ENCODE data around the gene PAOX. TPM values are rescaled to one million over a fixed set of nuclear protein-coding genes. Genes with fewer than 3 reads are reported as not detected.

The PAOX gene
- total RNA-seq, 3 donors from 2014 or later: 7.5 to 9.3 (median 8.3) TPM

DNA sequence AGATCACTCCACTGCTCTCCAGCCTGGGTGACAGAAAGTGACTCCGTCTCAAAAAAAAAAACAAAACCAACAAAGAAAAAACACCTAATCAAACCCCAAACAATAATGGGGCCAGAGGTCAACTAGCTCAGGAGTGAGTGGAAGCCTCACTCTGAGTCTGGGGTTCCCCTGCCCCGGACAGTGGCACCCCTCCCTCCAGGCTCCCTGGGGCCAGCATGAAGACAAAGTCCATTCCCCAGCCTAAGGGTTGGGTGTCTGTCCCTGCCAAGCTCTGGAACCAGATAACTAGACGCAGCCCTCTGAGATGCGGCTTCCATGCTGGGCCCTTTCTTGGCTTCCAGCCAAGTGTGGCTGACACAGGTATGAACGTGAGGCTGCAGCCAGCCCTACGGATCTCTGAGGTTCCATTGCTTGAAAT lies 19.5 kb upstream of the PAOX start:
- no peaks in the 10 kb centered on the region for H3K36me3 ChIP-seq (ENCODE audit: low read depth)
- no peak for TF ChIP-seq CTCF (IDR thresholded peaks at IDR 0.05)
- H3K4me3 ChIP-seq: no peak overlapping the region
- ATAC-seq (peak; percentile 44), DNase-seq (peak in 2 of 3 donors; percentile 79 to 82)
- intact Hi-C loops (cut with DNase I, micrococcal nuclease): no loop called here
- H3K4me1 ChIP-seq (ENCODE audit: low read depth): peaks cover 18% of the 10 kb centered on the region
- no peaks in the 10 kb centered on the region for H3K9me3 ChIP-seq

- ATAC-seq (peak; percentile 23), DNase-seq (peak in 1 of 3 donors; percentile 45)
- intact Hi-C loops (cut with DNase I, micrococcal nuclease): no loop called here
- H3K36me3 ChIP-seq (ENCODE audit: low read depth): no peaks in the 10 kb centered on the region
- H3K9me3 ChIP-seq: no peaks in the 10 kb centered on the region
- no peak overlapping the region for H3K4me3 ChIP-seq
- no peak for TF ChIP-seq CTCF (IDR thresholded peaks at IDR 0.05)
- peaks cover 19% of the 10 kb centered on the region for H3K4me1 ChIP-seq (ENCODE audit: low read depth)
Observed at GRCh38 chr10:133359972-133360610, 19.0 kb upstream of the PAOX start.

DNA sequence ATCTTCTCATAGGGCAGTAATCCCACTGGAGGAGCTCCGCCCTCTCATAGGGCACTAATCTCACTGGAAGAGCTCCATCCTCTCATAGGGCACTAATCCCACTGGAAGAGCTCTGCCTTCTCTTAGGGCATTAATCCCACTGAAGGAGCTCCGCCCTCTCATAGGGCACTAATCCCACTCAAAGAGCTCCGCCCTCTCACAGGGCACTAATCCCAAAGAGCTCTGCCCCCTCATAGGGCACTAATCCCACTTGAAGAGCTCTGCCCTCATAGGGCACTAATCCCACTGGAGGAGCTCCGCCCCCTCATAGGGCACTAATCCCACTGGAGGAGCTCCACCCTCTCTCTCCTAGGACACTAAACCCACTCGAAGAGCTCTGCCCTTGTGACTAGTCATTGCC lies 17.8 kb upstream of the PAOX start:
- no peak for TF ChIP-seq CTCF (IDR thresholded peaks at IDR 0.05)
- H3K4me1 ChIP-seq (ENCODE audit: low read depth): peaks cover 25% of the 10 kb centered on the region
- H3K4me3 ChIP-seq: no peak overlapping the region
- intact Hi-C loops (cut with DNase I, micrococcal nuclease): no loop called here
- no peaks in the 10 kb centered on the region for H3K36me3 ChIP-seq (ENCODE audit: low read depth)
- no peak for ATAC-seq
- no peak for DNase-seq
- no peaks in the 10 kb centered on the region for H3K9me3 ChIP-seq

DNA sequence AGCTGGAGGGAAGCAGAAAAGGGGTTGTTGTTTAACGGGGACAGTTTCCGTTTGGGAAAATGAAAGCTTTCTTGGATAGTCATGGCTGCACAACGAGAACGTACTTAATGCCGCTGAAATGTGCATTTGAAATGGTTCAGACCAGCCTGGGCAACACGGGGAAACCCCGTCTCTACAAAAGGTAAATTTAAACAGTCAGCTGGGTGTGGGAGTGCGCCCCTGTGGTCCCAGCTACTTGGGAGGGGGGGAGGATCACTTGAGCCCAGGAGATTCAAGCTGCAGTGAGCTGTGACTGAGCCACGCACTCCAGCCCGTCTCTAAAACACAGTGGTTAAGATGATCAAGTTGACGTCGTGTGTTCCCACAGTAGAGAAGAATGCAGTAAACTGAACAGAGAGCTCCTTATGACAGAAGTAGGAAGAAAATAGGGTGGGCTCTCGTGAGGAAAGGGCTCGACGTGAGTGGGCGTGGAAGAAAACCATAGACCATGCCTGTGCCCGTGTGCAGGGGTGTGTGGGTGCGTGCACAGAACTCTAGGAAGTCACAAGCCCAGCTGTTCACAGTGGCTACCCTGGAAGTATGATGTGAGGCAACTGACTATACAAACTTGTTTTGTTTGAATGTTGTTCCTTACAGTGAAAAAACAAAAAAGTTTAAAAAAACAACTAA lies 17.2 kb upstream of the PAOX start:
- TF ChIP-seq CTCF (IDR thresholded peaks at IDR 0.05): no peak
- ATAC-seq (no peak), DNase-seq (no peak)
- intact Hi-C loops (cut with DNase I, micrococcal nuclease): no loop called here
- Histone ChIP-seq H3K9me3 (no peaks in the 10 kb centered on the region), H3K4me1 (ENCODE audit: low read depth) (peaks cover 21% of the 10 kb centered on the region), H3K4me3 (no peak overlapping the region), H3K36me3 (ENCODE audit: low read depth) (no peaks in the 10 kb centered on the region)

- H3K4me3 ChIP-seq: no peak overlapping the region
- TF ChIP-seq CTCF (IDR thresholded peaks at IDR 0.05): no peak
- H3K4me1 ChIP-seq (ENCODE audit: low read depth): peaks cover 20% of the 10 kb centered on the region
- no peaks in the 10 kb centered on the region for H3K36me3 ChIP-seq (ENCODE audit: low read depth)
- H3K9me3 ChIP-seq: no peaks in the 10 kb centered on the region
- ATAC-seq (no peak), DNase-seq (no peak)
- intact Hi-C loops (cut with DNase I, micrococcal nuclease): no loop called here
Observed at GRCh38 chr10:133362846-133363245, 16.2 kb upstream of the PAOX start.
